ENCODE results near the gene PRLR. TPM values are rescaled to one million over a fixed set of nuclear protein-coding genes. Genes with fewer than 3 reads are reported as not detected.
"Not testable (repeated sequence)": the region's sequence is repeated elsewhere in the genome, so short reads cannot be mapped to it uniquely, and the experiment has no call there.

Gene PRLR
- total RNA-seq, 2 donors from 2014 or later = not detected

DNA sequence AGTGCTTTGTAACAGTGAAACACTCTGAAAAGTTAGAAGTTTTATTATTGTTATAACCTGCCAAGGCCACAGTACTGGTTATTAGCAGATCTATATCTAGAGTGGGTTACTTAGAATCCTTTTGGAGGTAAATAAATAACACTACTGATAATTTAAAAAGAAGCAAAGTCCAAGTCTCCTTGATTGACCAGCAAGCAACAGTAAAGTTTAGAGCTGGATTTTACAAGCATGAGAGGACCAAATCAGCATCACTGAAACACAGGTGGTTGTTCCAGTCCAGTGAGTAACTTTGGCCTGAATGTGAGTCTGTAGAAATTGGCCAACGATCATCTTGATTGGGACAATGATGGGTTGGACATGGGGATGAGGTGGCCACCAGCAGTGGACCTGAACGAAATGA lies 105.4 kb downstream of the PRLR start:
- Mint-ChIP-seq H3K4me3 (no peak overlapping the region), H3K4me1 (no peaks in the 10 kb centered on the region), H3K9me3 (no peaks in the 10 kb centered on the region), H3K27me3 (peaks cover 48% of the 10 kb centered on the region), H3K27ac (no peak overlapping the region), H3K36me3 (ENCODE audit: low read depth) (no peaks in the 10 kb centered on the region)
- ATAC-seq (replicated peaks) = no peak

DNA sequence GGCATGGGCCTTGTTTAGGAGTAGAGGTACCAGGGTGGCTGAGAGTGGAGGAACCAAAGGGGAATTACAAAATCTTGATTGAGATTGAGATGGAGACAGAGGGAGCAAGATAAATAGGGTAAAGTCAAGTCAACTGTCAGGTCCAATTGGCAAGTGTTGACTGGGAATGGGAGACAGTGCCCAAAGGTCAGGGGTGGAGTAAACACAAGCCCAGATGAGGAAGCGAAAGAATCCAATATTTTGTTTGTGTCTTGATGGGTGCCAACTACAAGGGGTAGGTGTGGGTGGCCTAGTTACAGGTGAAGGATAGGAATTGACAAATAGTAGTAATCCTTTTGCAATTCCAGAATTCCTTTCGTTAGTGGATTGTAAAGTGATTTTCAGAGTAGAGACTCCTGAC lies 107.5 kb downstream of the PRLR start:
- Mint-ChIP-seq H3K4me1 (peaks cover under 1% of the 10 kb centered on the region), H3K36me3 (ENCODE audit: low read depth) (no peaks in the 10 kb centered on the region), H3K4me3 (no peak overlapping the region), H3K27me3 (peaks cover 43% of the 10 kb centered on the region), H3K27ac (no peak overlapping the region), H3K9me3 (no peaks in the 10 kb centered on the region)
- ATAC-seq (replicated peaks) = no peak

DNA sequence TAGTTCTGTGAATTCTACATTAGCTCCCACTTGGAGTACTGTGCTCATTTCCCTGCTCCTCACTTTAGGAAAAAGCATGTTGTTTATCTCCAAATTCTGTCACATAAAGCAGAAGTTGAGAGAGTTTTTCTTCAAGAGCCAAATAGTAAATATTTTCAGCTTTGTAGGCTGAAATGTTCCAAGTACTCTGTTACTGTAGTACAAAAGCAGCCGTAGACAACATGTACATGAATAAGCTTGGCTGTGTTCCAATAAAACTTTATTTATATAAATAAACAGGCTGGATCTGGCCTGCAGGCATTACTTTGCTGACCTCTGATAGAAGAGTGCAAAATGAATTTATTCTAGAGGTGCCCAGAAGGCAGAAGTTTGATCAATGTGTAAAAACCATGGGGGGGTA lies 109.6 kb downstream of the PRLR start:
- peaks cover 4% of the 10 kb centered on the region for H3K4me1 Mint-ChIP-seq
- ATAC-seq (replicated peaks) = no peak
- H3K27me3 Mint-ChIP-seq = peaks cover 39% of the 10 kb centered on the region
- H3K27ac Mint-ChIP-seq = no peak overlapping the region
- H3K9me3 Mint-ChIP-seq = no peaks in the 10 kb centered on the region
- H3K36me3 Mint-ChIP-seq (ENCODE audit: low read depth) = no peaks in the 10 kb centered on the region
- no peak overlapping the region for H3K4me3 Mint-ChIP-seq

DNA sequence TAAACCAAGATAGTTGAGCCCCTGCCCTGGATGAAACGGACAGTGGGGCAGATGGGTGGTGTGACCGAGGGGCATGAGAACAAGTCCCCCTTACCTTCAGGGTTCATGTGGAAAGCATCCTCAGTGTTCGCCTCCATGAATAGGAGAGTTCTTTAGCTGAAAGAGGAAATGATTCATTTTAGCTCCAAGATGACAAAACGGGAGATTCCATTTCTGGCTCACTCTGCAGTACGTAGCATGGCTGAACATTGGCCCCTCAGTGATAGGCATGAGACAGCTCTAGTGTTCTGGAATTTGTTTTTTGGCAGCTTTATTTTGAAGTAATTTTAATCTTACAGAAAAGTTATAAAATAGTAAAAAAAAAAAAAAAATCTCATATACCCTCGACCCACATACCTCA lies 112.3 kb downstream of the PRLR start:
- Mint-ChIP-seq H3K9me3 (peaks cover 4% of the 10 kb centered on the region), H3K36me3 (ENCODE audit: low read depth) (no peaks in the 10 kb centered on the region), H3K27ac (no peak overlapping the region), H3K4me1 (peaks cover 4% of the 10 kb centered on the region), H3K4me3 (no peak overlapping the region), H3K27me3 (peaks cover 38% of the 10 kb centered on the region)
- peak; percentile 77 for ATAC-seq (replicated peaks)

DNA sequence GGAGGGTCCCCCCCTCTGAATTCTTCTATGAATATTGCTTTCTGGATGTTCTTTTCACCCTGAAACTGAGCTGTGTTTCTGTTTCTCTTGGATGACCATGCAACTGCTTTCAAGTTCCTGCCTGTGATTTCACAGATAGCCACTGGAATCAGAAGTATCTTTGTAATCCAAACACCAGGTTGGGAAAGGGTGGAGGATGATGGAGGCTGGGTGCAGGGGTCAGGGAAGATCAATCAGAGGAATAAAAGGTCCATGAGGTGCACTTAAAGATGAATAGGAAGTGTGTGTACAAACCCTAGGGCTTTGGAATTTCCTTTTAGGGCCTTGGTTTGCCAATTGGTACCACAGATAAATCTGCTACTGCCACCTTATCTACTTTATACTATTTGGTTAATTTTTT lies 114.4 kb downstream of the PRLR start:
- ATAC-seq (replicated peaks) = no peak
- Mint-ChIP-seq H3K4me3 (no peak overlapping the region), H3K9me3 (peaks cover 4% of the 10 kb centered on the region), H3K36me3 (ENCODE audit: low read depth) (no peaks in the 10 kb centered on the region), H3K27ac (no peak overlapping the region), H3K4me1 (peaks cover 4% of the 10 kb centered on the region), H3K27me3 (peaks cover 36% of the 10 kb centered on the region)

DNA sequence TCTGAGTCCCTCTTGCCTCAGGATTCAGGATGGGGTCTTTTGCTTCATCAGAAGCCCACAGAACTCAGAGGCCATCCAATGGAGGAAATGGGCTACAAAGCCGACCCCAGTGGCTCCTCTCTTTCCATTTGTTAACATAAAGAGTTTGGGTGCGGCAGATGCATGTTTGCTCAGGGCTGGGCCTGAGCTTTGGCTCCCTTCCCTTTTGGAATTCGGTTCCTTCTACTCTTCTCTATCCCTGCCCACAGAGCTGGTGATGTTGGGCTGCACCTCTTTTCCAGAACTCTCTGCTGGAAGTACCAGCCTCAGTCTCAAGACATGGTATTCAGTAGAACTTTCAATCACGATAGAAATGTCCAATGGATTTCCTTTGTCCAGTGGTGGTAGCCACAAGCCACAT lies 115.6 kb downstream of the PRLR start:
- peaks cover 4% of the 10 kb centered on the region for H3K4me1 Mint-ChIP-seq
- no peak for ATAC-seq (replicated peaks)
- H3K27me3 Mint-ChIP-seq = peaks cover 31% of the 10 kb centered on the region

DNA sequence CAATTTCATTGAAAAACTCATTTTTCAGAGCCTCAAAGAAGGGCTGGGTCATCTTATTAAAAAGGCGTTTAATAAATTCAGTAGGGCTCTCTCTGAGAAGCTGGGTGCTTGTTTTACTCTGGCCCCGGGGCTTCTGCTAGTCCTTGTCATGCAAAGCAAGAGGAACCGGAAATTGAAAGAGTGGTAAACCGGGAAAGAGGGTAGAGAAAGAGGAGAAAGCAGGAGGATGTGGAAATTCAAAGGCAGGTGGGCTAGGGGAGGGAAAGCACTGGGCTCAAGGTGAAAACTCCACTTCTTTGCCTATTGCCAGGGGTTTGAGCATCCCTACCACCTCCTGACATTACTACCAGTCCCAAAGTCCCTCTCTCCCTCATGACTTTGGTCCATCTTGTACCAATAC lies 118.0 kb downstream of the PRLR start:
- peaks cover 7% of the 10 kb centered on the region for H3K9me3 Mint-ChIP-seq
- no peaks in the 10 kb centered on the region for H3K4me1 Mint-ChIP-seq
- no peak for ATAC-seq (replicated peaks)
- H3K36me3 Mint-ChIP-seq (ENCODE audit: low read depth) = no peaks in the 10 kb centered on the region
- peaks cover 35% of the 10 kb centered on the region for H3K27me3 Mint-ChIP-seq
- H3K4me3 Mint-ChIP-seq = no peak overlapping the region
- H3K27ac Mint-ChIP-seq = no peak overlapping the region

More for the DNA sequence above, 115.6 kb downstream of the PRLR start:
- Mint-ChIP-seq H3K36me3 (ENCODE audit: low read depth) (no peaks in the 10 kb centered on the region), H3K9me3 (peaks cover 4% of the 10 kb centered on the region), H3K27ac (no peak overlapping the region), H3K4me3 (no peak overlapping the region)

DNA sequence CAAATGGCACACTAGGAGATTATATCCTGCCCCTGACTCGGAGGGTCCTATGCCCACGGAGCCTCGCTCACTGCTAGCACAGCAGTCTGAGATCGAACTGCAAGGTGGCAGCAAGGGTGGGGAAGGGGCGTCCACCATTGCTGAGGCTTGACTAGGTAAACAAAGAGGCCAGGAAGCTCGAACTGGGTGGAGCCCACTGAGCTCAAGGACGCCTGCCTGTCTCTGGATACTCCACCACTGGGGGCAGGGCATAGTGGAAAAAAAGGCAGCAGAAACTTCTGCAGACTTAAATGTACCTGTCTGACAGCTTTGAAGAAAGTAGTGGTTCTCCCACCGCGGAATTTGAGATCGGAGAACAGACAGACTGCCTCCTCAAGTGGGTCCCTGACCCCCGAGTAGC lies 125.7 kb downstream of the PRLR start:
- H3K27me3 Mint-ChIP-seq = peaks cover 50% of the 10 kb centered on the region
- H3K4me1 Mint-ChIP-seq; H3K9me3 Mint-ChIP-seq; ATAC-seq (replicated peaks); H3K4me3 Mint-ChIP-seq; H3K36me3 Mint-ChIP-seq (ENCODE audit: low read depth); H3K27ac Mint-ChIP-seq: not testable (repeated sequence)

DNA sequence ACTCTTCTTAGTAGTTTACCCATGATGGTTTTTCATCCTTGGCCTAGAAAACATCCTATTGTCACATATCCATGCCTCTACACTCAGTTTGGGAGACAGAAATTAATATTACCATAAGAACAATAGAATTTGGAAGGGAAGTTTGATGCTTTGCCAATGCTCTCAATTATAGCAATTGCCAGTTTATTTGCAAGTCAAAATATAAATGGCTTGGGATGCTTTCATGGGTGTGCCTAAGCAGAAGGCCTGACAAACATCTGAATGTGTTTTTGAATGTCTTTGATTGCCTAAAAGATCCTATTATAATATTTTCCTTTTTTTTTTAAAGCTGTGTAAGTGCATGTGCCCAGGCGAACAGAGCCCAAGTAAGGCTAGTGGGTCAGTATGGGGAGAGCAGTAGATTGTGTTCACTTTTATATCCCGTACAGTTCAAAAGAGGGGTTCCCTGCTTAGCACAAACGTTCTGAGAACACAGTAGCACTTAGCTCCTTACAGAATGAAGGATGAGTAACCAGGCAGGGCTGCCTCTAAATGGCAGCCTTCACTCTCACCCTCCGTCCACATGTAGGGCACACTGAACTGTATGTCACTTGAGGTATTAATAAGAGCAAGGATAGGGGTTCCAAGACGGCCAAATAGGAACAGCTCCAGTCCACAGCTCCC lies 126.5 kb downstream of the PRLR start:
- H3K36me3 Mint-ChIP-seq (ENCODE audit: low read depth) = no peaks in the 10 kb centered on the region
- H3K9me3 Mint-ChIP-seq = peaks cover 4% of the 10 kb centered on the region
- H3K4me1 Mint-ChIP-seq = no peaks in the 10 kb centered on the region
- H3K27ac Mint-ChIP-seq = no peak overlapping the region
- no peak overlapping the region for H3K4me3 Mint-ChIP-seq
- H3K27me3 Mint-ChIP-seq = peaks cover 49% of the 10 kb centered on the region
- no peak for ATAC-seq (replicated peaks)

DNA sequence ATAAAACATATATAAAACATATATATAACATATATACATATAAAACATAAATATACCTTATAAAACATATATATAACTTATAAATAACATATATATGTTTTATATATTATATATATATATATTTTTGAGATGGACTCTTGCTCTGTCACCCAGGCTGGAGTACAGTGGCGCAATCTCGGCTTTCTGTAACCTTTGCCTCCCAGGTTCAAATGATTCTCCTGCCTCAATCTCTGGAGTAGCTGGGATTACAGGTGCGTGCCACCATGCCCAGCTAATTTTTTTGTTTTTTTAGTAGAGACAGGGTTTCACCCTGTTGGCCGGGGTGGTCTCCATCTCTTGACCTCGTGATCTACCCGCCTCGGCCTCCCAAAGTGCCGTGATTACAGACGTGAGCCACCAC lies 128.6 kb downstream of the PRLR start:
- H3K4me3 Mint-ChIP-seq; ATAC-seq (replicated peaks); H3K27ac Mint-ChIP-seq; H3K36me3 Mint-ChIP-seq (ENCODE audit: low read depth); H3K9me3 Mint-ChIP-seq; H3K4me1 Mint-ChIP-seq: not testable (repeated sequence)
- H3K27me3 Mint-ChIP-seq = peaks cover 44% of the 10 kb centered on the region

DNA sequence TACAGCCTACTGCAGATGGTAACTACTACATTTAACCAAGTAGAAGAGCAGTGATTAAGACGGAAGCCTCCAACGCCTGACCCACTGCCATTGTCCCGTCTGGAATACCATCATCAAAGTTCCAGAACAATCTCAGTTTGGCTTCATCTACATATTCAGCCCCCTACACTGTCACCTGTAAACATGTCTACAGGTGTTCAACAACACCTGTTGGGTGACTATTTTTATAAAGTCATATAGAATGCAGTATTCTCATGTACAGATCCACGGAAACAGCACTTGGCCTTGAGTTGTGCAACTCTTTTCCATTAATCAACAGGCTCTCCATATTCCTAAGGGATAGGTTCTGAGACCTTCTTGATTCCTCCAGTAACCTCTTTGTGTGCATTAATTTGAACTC lies 129.3 kb downstream of the PRLR start:
- Mint-ChIP-seq H3K9me3 (no peaks in the 10 kb centered on the region), H3K4me1 (no peaks in the 10 kb centered on the region), H3K4me3 (no peak overlapping the region), H3K27me3 (peaks cover 40% of the 10 kb centered on the region), H3K36me3 (ENCODE audit: low read depth) (no peaks in the 10 kb centered on the region), H3K27ac (no peak overlapping the region)
- ATAC-seq (replicated peaks) = no peak

DNA sequence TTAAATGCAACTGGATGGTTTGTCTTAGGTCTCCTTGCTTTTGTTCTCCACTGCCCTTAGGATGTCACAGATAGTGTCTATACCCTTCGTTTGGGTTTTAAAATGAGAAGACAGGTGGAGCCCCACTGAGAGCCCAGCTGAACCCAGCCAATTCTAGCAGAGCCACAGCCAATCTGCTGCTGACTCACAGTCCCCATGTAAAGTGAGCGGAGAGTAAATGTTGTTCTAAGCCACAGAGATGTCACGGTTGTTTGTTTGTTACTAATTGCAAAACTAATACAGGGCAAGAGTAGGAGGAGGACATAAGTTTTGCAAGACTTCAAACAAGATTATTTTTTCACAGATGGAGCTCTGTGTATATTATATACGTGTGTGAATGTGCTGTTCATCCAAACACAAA lies 132.1 kb downstream of the PRLR start:
- Mint-ChIP-seq H3K4me3 (no peak overlapping the region), H3K4me1 (no peaks in the 10 kb centered on the region), H3K36me3 (ENCODE audit: low read depth) (no peaks in the 10 kb centered on the region), H3K9me3 (no peaks in the 10 kb centered on the region), H3K27ac (no peak overlapping the region), H3K27me3 (peaks cover 27% of the 10 kb centered on the region)
- no peak for ATAC-seq (replicated peaks)

DNA sequence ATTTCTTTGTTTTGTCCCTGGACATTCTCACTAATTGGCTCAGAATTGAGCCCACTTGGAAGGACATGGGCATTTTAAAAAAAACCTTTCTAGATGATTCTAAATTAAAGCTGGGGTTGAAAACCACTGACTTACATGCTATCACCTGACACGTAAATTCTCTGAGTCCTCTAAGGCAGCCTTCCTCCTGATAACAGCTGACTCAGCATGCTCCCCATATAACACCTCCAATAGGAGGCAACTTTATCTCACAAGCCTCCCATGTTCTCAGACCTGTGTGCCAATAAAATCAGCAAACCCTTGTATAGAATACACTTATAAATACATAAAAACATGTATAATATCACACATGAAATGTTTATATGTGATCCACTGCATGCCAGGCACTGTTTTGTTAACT lies 133.4 kb downstream of the PRLR start:
- H3K27me3 Mint-ChIP-seq = peaks cover 20% of the 10 kb centered on the region
- no peak overlapping the region for H3K4me3 Mint-ChIP-seq

DNA sequence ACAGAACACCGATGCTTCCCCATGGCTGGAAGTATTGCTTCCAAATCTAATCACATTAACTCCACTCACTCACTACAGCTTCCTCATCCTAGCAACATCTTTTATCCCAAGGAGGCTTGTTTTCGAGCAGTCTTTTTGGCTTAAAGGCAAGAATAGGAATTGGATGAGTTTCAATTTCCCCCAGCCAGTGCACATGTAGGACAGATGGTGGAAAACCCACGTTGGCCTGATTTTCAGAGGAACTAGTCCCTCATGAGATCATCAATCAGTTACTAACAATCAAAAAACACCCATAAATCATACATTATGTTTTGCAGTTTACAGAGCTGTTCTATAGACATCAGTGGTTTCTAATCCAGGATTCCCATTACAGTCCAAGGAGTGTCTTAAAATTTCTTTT lies 134.1 kb downstream of the PRLR start:
- H3K4me3 Mint-ChIP-seq = no peak overlapping the region
- peaks cover 17% of the 10 kb centered on the region for H3K27me3 Mint-ChIP-seq
- H3K9me3 Mint-ChIP-seq = no peaks in the 10 kb centered on the region
- H3K27ac Mint-ChIP-seq = no peak overlapping the region
- no peaks in the 10 kb centered on the region for H3K4me1 Mint-ChIP-seq
- ATAC-seq (replicated peaks) = no peak
- H3K36me3 Mint-ChIP-seq (ENCODE audit: low read depth) = no peaks in the 10 kb centered on the region

More for the DNA sequence above, 133.4 kb downstream of the PRLR start:
- no peak for ATAC-seq (replicated peaks)
- Mint-ChIP-seq H3K36me3 (ENCODE audit: low read depth) (no peaks in the 10 kb centered on the region), H3K9me3 (no peaks in the 10 kb centered on the region), H3K27ac (no peak overlapping the region), H3K4me1 (no peaks in the 10 kb centered on the region)

DNA sequence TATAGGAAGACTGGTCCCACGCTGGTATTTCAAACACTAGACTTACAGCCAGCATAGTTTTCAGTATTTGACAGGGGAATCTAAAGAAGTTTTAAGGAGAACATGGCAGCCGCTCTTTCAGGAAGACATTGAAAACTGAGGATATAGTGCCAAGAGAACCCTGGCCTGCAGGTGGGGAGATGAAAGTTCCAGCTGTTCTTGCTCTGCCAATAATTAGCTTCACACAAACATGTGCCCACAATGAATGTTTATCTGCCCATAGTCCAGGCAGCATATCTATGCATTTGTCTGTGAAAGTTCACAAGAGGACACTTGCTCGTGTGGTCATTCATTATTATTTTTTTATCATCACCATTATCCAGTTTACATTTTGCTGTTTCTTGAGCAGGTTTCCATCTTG lies 134.9 kb downstream of the PRLR start:
- no peak overlapping the region for H3K27ac Mint-ChIP-seq
- no peaks in the 10 kb centered on the region for H3K9me3 Mint-ChIP-seq
- no peak for ATAC-seq (replicated peaks)
- no peaks in the 10 kb centered on the region for H3K36me3 Mint-ChIP-seq (ENCODE audit: low read depth)
- peaks cover 14% of the 10 kb centered on the region for H3K27me3 Mint-ChIP-seq
- no peaks in the 10 kb centered on the region for H3K4me1 Mint-ChIP-seq
- H3K4me3 Mint-ChIP-seq = no peak overlapping the region

DNA sequence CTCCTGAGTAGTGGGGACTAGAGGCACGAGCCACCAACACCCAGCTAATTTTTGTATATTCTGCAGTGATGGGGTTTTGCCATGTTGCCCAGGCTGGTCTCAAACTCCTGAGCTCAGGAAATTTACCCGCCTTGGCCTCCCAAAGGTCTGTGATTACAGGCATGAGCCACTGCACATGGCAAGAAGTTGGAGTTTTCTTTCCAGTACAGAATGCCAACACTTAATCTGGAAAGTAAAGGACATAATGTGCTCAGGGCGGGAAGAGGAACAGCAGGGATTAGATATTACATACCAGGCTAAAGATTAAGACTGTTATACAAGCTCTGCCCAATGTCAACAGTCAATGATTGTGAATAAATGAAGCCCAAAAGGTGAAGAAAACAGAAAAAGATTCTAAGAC lies 135.3 kb downstream of the PRLR start:
- Mint-ChIP-seq H3K27me3 (peaks cover 14% of the 10 kb centered on the region), H3K9me3 (no peaks in the 10 kb centered on the region), H3K36me3 (ENCODE audit: low read depth) (no peaks in the 10 kb centered on the region), H3K4me1 (no peaks in the 10 kb centered on the region), H3K27ac (no peak overlapping the region), H3K4me3 (no peak overlapping the region)
- ATAC-seq (replicated peaks) = no peak
